Endometrium (tissue), 2 donors: Measurements from ENCODE around the gene SMIM11.

Source experiments
- FAIRE-seq: peaks from 2 replicates; lab custom pipeline; 2012; peaks lifted over from hg19 to GRCh38; lab: Jason Lieb, UNC
- donor health status: control.
- donor health status: control.

SMIM11 gene

GRCh38 chr21:34374940-34375618, at the start of gene SMIM11:
Gene SMIM11 (plus strand): TSS chr21:34375507. CDS start chr21:34379505, 3,998 bp downstream.
- peak; percentile 58 for FAIRE-seq

- FAIRE-seq, result no peak
Observed at GRCh38 chr21:34330055-34330454, 45.3 kb upstream of the SMIM11 start.

GRCh38 chr21:34331726-34332125, 43.6 kb upstream of the SMIM11 start:
- FAIRE-seq, result no peak

- FAIRE-seq, result no peak
Observed at GRCh38 chr21:34332347-34332746, 43.0 kb upstream of the SMIM11 start.

GRCh38 chr21:34333121-34333739, 42.1 kb upstream of the SMIM11 start:
- peak; percentile 92 for FAIRE-seq

- no peak for FAIRE-seq
Observed at GRCh38 chr21:34335316-34335715, 40.0 kb upstream of the SMIM11 start.

- no peak for FAIRE-seq
Observed at GRCh38 chr21:34336245-34336644, 39.1 kb upstream of the SMIM11 start.

- FAIRE-seq, result no peak
Observed at GRCh38 chr21:34336756-34337391, 38.4 kb upstream of the SMIM11 start.

GRCh38 chr21:34337741-34338140, 37.6 kb upstream of the SMIM11 start:
- FAIRE-seq, result no peak

GRCh38 chr21:34338226-34338625, 37.1 kb upstream of the SMIM11 start:
- no peak for FAIRE-seq

- FAIRE-seq, result no peak
Observed at GRCh38 chr21:34340061-34340460, 35.2 kb upstream of the SMIM11 start.

GRCh38 chr21:34342476-34342875, 32.8 kb upstream of the SMIM11 start:
- no peak for FAIRE-seq

- no peak for FAIRE-seq
Observed at GRCh38 chr21:34343347-34343746, 32.0 kb upstream of the SMIM11 start.

GRCh38 chr21:34343838-34344381, 31.4 kb upstream of the SMIM11 start:
- no peak for FAIRE-seq

- FAIRE-seq, result no peak
Observed at GRCh38 chr21:34344584-34344983, 30.7 kb upstream of the SMIM11 start.

GRCh38 chr21:34345091-34345871, 30.0 kb upstream of the SMIM11 start:
- no peak for FAIRE-seq

- FAIRE-seq, result no peak
Observed at GRCh38 chr21:34345892-34346291, 29.4 kb upstream of the SMIM11 start.

- no peak for FAIRE-seq
Observed at GRCh38 chr21:34348890-34349519, 26.3 kb upstream of the SMIM11 start.

- peak; percentile 41 for FAIRE-seq
Observed at GRCh38 chr21:34351786-34352241, 23.5 kb upstream of the SMIM11 start.

- FAIRE-seq, result no peak
Observed at GRCh38 chr21:34352556-34352955, 22.8 kb upstream of the SMIM11 start.

GRCh38 chr21:34353182-34353581, 22.1 kb upstream of the SMIM11 start:
- FAIRE-seq, result no peak

GRCh38 chr21:34354836-34355235, 20.5 kb upstream of the SMIM11 start:
- FAIRE-seq, result no peak
